DND-41 (cell line): ENCODE data around the gene BORCS8.

ENCODE experiments used
- ATAC-seq: fragments of 200-7000 bp; cut with Tn5 transposase; 3 replicates; pipeline ENCODE4 v1.9.1; 2021; ENCODE audit warnings: low read depth; ENCODE audit not compliant: insufficient read depth
- DNase-seq: peaks from one replicate; pipeline ENCODE4 v3.0.0-alpha.2; 2020
- H2AFZ ChIP-seq: 2 replicates; pipeline ENCODE4 v1.6.0; 2012; ENCODE audit warnings: low read depth, low read length
- H3K27ac ChIP-seq: 2 replicates; pipeline ENCODE4 v1.5.1; 2012; ENCODE audit warnings: low read length, inconsistent platforms
- H3K27me3 ChIP-seq: fragments of 200-600 bp; sonication (generic); 2 replicates; pipeline ENCODE4 v1.6.0; 2012; ENCODE audit warnings: low read length, mild to moderate bottlenecking, inconsistent platforms; ENCODE audit not compliant: insufficient read depth, poor library complexity
- H3K36me3 ChIP-seq: 2 replicates; pipeline ENCODE4 v1.5.1; 2012; ENCODE audit warnings: low read length, inconsistent platforms; ENCODE audit not compliant: insufficient read depth
- H3K4me1 ChIP-seq: 2 replicates; pipeline ENCODE4 v1.5.1; 2012; ENCODE audit warnings: mild to moderate bottlenecking, low read length; ENCODE audit not compliant: insufficient read depth
- H3K4me2 ChIP-seq: 2 replicates; pipeline ENCODE4 v1.6.0; 2012; ENCODE audit warnings: mild to moderate bottlenecking, moderate library complexity, low read length, inconsistent platforms; ENCODE audit not compliant: insufficient read depth
- H3K4me3 ChIP-seq, 2 experiments: fragments of 200-600 bp in 1 of 2; shearing (Covaris generic) in 1 of 2; 2 replicates each; pipeline ENCODE4 v1.5.1; 2012 to 2016; ENCODE audit warnings: inconsistent platforms in 2 of 2, low read length in 2 of 2, mild to moderate bottlenecking in 2 of 2, low read depth in 1 of 2, moderate library complexity in 1 of 2
- H3K79me2 ChIP-seq: 2 replicates; pipeline ENCODE4 v1.6.0; 2012; ENCODE audit warnings: low read length, inconsistent platforms; ENCODE audit not compliant: insufficient read depth
- H3K9ac ChIP-seq: 2 replicates; pipeline ENCODE4 v1.6.0; 2012; ENCODE audit warnings: low read depth, mild to moderate bottlenecking, inconsistent platforms, low read length, moderate library complexity
- H3K9me3 ChIP-seq: 2 replicates; pipeline ENCODE4 v1.5.1; 2012; ENCODE audit warnings: low read length, moderate library complexity, mild to moderate bottlenecking, inconsistent platforms; ENCODE audit not compliant: insufficient read depth, severe bottlenecking
- H4K20me1 ChIP-seq: 2 replicates; pipeline ENCODE4 v1.6.0; 2012; ENCODE audit warnings: low read length; ENCODE audit not compliant: insufficient read depth
- CTCF ChIP-seq: IDR thresholded peaks from 2 replicates; pipeline ENCODE4 v1.5.1; 2012; ENCODE audit warnings: borderline replicate concordance, low read length, moderate library complexity, mild to moderate bottlenecking; ENCODE audit not compliant: poor library complexity, severe bottlenecking; ENCODE audit errors: extremely low read depth
- EZH2 ChIP-seq: IDR thresholded peaks from 3 replicates; pipeline ENCODE4 v1.6.1; 2012; ENCODE audit warnings: borderline replicate concordance, low read depth, mild to moderate bottlenecking, moderate library complexity, low read length, inconsistent platforms; ENCODE audit not compliant: severe bottlenecking

Gene BORCS8

GRCh38 chr19:19154768-19155494, 37.0 kb downstream of the BORCS8 start:
- Histone ChIP-seq H3K36me3 (peaks cover 14% of the 10 kb centered on the region), H3K27me3 (no peaks in the 10 kb centered on the region), H3K9me3 (no peaks in the 10 kb centered on the region), H3K4me3 (no peak overlapping the region), H3K79me2 (no peaks in the 10 kb centered on the region), H3K4me2 (no peak overlapping the region), H3K4me1 (no peaks in the 10 kb centered on the region), H3K27ac (no peak overlapping the region), H2AFZ (no peak overlapping the region), H3K9ac (no peak overlapping the region), H4K20me1 (no peaks in the 10 kb centered on the region)
- ATAC-seq (no peak), DNase-seq (no peak)
- TF ChIP-seq EZH2 (no peak), CTCF (no peak)

- peaks cover 18% of the 10 kb centered on the region for H3K36me3 ChIP-seq
- no peak overlapping the region for H3K27ac ChIP-seq
- TF ChIP-seq CTCF: no peak
- no peak for TF ChIP-seq EZH2
- H3K4me3 ChIP-seq: no peak overlapping the region
- H4K20me1 ChIP-seq: no peaks in the 10 kb centered on the region
- DNase-seq (no peak), ATAC-seq (no peak)
- no peaks in the 10 kb centered on the region for H3K27me3 ChIP-seq
- no peak overlapping the region for H3K4me2 ChIP-seq
- H3K9ac ChIP-seq: no peak overlapping the region
- H3K79me2 ChIP-seq: no peaks in the 10 kb centered on the region
- no peaks in the 10 kb centered on the region for H3K9me3 ChIP-seq
- H3K4me1 ChIP-seq: no peaks in the 10 kb centered on the region
- no peak overlapping the region for H2AFZ ChIP-seq
These were observed 39.1 kb downstream of the BORCS8 start for GRCh38 chr19:19152668-19153384.

- no peak for DNase-seq
- Histone ChIP-seq H3K4me2 (no peak overlapping the region), H2AFZ (no peak overlapping the region), H3K27ac (no peak overlapping the region), H3K4me1 (no peaks in the 10 kb centered on the region), H3K9me3 (no peaks in the 10 kb centered on the region), H3K9ac (no peak overlapping the region), H3K36me3 (peaks cover 9% of the 10 kb centered on the region), H3K4me3 (no peak overlapping the region), H3K79me2 (no peaks in the 10 kb centered on the region), H3K27me3 (no peaks in the 10 kb centered on the region), H4K20me1 (no peaks in the 10 kb centered on the region)
- TF ChIP-seq EZH2 (no peak), CTCF (no peak)
- ATAC-seq: no peak
These were observed 40.5 kb downstream of the BORCS8 start for GRCh38 chr19:19151418-19151817.
